Skeletal muscle cell (primary cell): ENCODE data around the gene RBM11.
"Not testable (repeated sequence)": the region's sequence is repeated elsewhere in the genome, so short reads cannot be mapped to it uniquely, and the experiment has no call there.

ENCODE experiments used
- DNase-seq: peaks from one replicate; pipeline ENCODE4 v3.0.0-alpha.2; 2010; ENCODE audit warnings: low read depth
- H3K4me3 ChIP-seq: 2 replicates; pipeline ENCODE4 v1.5.1; 2011; ENCODE audit warnings: low read depth, mild to moderate bottlenecking, control low read depth, low read length, moderate library complexity

Gene RBM11, protein sequence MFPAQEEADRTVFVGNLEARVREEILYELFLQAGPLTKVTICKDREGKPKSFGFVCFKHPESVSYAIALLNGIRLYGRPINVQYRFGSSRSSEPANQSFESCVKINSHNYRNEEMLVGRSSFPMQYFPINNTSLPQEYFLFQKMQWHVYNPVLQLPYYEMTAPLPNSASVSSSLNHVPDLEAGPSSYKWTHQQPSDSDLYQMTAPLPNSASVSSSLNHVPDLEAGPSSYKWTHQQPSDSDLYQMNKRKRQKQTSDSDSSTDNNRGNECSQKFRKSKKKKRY

DNA sequence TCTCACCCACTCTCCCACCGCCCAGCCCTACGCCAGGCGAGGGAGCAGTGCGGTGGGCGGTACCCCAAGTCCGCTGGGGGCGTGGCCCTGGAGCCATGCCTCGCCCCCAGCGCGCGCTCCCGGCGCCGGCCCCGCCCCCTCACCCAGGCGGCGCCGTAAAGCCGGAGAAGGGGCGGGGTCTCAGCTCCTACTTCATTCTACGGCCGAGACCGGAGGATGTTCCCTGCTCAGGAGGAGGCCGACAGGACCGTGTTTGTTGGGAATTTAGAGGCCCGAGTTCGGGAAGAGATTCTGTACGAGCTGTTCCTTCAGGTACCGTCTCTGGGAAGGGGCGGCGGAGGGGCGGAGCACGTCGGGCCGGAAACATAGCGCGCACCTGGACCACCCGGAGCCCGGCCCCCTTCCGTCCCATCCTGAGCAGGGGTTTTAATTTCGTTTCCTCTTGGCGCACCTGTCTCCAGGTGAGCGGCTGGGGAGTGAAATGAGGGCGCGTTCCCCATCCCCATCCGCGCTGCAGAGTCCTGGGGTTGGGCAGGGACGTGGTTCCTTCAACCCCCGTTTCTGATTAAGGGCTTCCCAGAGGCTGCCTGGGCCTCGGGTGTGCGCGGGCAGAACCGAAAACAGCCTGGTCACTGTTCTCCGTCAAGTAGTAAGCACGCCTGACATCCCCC lies at the start of gene RBM11:
TSS of gene RBM11 (plus strand) at position 187 of the 671 bp plus-strand sequence. CDS start at position 217, 30 bp downstream.
- peak within 1 kb of the TSS; percentile 64 for H3K4me3 ChIP-seq
- peak; percentile 0 for DNase-seq

DNA sequence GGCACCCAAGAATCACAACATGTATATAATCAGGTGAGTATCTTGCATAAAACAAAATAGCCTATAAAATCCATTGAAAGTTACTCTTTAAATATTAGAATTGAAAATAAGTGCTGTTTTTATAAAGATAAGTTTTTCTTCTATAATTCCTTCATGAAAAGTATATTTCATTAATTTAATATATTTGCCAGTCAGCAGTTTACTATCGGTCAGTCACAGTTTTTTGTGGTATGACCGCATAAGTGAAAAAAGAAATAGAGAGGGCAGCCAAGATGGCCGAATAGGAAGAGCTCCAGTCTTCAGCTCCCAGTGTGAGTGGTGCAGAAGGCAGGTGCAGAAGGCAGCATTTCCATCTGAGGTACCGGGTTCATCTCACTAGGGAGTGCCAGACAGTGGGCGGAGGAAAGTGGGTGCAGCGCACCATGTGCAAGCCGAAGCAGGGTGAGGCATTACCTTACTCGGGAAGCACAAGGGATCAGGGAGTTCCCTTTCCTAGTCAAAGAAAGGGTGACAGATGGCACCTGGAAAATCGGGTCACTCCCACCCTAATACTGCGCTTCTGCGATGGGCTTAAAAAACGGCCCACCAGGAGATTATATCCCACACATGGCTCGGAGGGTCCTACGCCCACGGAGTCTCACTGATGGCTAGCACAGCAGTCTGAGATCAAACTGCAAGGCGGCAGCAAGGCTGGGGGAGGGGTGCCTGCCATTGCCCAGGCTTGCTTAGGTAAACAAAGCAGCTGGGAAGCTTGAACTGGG lies 49.3 kb upstream of the RBM11 start:
- not testable (repeated sequence) for H3K4me3 ChIP-seq, DNase-seq

DNA sequence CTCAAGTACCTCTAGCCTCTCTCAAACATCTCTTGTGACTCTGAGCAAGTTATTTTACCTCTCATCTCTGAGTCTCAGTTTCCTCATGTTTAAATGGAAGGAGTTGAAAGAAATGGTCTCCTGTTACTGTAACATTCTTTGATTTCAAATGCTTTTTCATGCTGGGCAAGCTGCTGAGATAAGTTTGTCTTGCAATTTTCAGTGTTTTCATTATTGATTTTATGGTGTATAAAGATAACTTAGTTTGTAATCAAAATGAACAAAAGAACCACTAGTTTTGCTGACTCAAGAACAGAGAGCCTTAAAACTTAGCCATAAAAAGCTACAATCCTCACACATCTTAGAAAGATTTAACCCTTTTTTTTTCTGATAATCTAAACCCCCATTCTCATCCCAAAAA lies 9.7 kb upstream of the RBM11 start:
- no peak overlapping the region for H3K4me3 ChIP-seq
- no peak for DNase-seq

DNA sequence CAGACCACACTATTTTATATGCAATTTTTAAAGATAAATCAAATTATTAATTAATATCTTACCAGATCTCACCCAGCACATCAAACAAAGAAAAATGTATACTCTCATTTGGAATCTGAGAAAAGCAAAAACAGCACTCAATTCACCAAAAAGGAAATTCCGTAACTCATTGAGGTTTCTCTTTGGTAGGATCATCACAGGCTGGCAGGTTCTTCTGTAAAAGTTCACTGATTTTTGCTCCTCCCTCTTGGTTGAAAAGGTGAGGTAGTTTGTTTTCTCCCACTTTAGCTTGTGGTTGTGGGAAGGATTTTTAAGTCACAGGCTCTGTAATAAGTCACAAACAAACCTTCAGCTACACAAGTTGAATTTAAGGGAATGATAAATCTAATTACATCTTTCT lies 5.2 kb upstream of the RBM11 start, which contains the start of gene LIPI:
TSS of gene LIPI (minus strand) at position 218 of the 400 bp plus-strand sequence. CDS start at position 108, 110 bp downstream.
- DNase-seq, result no peak
- no peak within 1 kb of the TSS for H3K4me3 ChIP-seq

DNA sequence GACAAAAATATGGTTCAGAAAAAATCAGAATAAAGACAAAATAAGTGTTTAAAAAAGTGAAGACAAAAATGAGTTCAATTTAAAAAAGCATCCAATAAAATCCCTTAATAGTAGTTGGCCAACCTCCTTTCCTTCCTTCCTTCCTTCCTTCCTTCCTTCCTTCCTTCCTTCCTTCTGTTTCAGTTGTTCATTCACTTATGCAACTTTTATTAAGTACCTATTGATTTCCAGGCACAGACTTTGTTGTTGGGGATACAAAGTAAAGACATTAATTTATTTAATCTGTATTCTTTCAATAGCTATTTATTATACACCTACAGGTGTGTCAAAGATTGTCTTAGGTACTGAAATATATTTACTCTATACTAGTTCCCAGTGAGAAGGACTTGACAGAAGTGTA lies 2.8 kb upstream of the RBM11 start:
- H3K4me3 ChIP-seq, result no peak overlapping the region
- no peak for DNase-seq

DNA sequence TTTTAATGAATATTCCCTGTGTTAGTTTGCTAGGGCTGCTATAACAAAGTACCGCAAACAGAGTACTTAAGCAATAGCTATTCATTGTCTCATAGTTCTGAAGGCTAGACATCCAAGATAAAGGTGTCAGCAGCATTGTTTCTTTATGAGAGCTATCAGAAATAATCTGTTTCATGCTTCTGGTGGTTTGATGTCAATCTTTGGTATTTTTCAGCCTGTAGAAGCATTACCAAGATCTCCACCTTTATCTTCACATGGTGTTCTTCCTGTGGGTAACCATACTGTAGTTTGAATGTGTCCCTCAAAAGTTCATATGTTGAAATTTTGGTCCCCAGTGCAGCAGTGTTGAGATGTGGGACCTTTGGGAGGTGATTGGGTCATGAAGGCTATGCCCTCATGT lies 7.4 kb downstream of the RBM11 start:
- no peak overlapping the region for H3K4me3 ChIP-seq
- no peak for DNase-seq

DNA sequence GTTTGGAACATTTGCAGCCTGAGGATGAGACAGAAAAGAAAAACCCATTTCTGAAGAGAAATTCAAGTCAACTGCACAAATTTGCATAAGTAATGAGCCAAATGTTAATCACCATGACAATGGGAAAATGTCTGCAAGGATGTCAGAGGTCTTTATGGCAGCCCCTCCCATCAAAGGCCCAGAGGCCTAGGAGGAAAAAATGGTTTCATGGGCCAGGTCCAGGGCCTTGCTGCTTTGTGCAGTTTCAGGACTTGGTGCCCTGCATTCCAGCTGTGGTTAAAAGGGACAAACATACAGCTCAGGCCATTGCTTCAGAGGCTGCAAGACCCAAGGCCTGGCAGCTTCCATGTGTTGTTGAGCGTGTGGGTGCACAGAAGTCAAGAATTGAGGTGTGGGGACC lies 13.4 kb downstream of the RBM11 start:
- H3K4me3 ChIP-seq, result no peak overlapping the region
- no peak for DNase-seq

DNA sequence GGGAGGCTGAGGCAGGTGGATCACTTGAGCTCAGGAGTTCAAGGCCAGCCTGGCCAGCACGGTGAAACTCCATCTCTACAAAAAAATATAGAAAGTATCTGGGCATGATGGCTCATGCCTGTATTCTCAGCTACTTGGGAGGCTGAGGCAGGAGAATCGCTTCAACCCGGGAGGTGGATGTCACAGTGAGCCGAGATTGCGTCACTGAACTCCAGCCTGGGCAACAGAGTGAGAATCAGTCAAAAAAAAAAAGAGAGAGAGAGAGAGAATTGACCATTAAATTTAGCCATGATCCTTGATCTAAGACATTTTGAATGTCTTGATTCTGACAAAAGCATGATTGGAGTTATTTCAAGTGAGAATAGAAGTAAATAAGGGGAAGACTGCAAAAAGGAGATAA lies 19.1 kb downstream of the RBM11 start:
- DNase-seq, result no peak
- H3K4me3 ChIP-seq, result no peak overlapping the region

DNA sequence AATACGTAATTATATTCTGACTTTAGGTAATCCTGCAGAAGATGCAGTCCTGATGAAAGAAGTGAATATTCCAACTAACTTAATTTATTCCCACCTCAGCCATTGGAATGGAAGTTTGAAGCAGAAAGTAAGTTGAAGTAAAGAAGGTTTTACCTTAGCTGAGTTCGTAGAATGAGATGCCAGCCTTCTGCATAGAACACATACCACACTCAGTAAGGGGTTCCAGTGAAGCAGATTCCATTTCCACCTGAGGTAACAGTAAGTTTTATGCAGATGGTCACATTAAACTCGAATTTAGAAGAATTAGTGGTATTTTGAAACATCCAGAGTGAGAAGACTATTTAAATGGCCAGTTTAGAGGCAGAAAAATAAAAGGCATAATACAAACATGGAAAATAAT lies 20.2 kb downstream of the RBM11 start:
- H3K4me3 ChIP-seq, result no peak overlapping the region
- DNase-seq, result no peak

DNA sequence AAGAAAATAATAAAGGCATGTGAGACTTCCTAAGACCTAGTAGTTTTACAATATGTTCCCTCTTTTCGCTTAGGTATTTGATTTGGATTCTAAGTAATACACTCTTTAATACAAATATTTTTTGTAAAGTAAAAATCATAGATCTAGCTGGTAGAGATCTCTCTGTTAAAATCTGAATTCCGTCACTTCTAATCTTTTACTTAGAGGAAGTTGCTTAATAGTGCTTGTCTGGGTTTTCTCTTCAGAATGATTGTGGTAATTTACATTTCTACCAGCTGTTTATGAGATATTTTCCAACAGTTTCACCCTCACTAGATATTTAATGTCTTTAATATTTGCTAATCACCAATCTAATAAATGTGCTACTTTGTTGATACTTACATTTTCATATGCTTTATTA lies 23.3 kb downstream of the RBM11 start:
- H3K4me3 ChIP-seq, result no peak overlapping the region
- no peak for DNase-seq

DNA sequence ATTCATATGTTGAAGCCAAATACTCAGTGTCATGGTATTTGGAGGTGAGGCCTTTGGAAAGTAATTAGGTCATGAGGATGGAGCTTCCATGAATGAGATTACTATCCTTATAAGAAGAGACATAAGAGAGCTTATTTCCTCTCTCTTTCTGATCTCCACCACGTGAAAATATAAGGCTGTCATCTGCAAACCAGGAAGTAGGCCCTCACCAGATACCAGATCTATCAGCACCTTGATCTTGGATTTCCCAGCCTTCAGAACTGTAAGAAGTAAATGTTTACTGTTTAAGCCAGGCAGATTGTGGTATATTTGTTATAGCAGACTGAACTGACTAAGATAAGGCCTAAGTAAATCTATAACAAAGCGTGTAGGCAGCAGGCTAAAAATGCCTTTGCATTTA lies 25.3 kb downstream of the RBM11 start:
- DNase-seq, result no peak
- H3K4me3 ChIP-seq, result no peak overlapping the region

DNA sequence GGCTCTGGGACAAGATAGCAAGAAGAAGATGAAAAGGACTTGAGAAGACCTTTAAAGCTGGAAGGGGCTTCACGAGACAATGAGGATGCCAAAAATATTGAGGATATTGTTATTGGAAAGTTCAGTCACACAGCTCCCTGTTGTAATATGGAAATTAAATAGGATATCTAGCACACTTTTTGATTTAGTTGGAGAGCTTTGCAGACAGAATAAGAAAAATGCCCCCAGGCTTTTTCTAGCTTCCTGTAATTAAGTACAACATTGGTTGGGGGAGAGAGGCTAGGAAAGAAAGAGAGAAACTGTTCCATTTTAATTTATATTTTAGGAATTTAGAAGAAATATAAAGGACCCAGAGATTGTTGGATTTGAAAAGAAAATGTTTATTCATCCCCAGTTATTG lies 27.5 kb downstream of the RBM11 start:
- DNase-seq, result no peak
- H3K4me3 ChIP-seq, result no peak overlapping the region

DNA sequence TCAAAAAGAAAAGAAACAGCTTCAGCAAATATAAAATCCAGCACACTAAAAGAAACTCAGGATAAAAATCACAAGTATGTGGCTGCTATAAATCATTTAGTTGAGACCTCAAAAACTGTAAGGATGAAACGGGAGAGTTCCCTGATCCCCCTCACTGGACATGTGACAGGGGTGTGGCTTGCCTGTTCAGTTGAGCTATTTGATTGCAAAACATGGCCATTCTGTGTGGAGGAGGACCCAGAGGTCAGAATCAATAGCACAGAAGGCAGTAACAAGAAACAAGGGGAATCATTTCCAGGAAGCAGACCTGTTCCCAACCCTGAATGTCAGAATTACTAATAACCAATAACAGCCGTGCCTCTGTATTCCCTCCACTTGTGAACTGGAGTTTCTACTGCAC lies 27.9 kb downstream of the RBM11 start:
- no peak for DNase-seq
- no peak overlapping the region for H3K4me3 ChIP-seq

DNA sequence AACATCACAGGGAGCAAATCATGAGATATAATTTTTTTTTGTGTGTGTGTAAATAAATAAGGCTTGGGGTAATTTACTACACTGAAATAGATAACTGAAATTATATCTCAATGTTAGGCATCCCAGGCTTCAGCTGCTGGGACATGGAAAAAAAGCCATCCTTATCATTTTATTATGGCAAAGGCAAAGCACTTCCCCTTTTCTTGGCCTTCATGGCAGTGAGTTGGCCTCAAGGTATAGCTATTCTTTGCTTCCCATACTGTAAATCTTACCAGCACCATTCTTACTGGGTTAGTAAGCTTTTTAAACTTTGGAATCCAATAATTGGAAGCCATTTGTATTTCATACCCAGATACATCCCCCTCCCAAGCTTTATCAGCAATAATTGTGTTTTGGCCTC lies 29.0 kb downstream of the RBM11 start:
- H3K4me3 ChIP-seq, result no peak overlapping the region
- DNase-seq, result no peak

DNA sequence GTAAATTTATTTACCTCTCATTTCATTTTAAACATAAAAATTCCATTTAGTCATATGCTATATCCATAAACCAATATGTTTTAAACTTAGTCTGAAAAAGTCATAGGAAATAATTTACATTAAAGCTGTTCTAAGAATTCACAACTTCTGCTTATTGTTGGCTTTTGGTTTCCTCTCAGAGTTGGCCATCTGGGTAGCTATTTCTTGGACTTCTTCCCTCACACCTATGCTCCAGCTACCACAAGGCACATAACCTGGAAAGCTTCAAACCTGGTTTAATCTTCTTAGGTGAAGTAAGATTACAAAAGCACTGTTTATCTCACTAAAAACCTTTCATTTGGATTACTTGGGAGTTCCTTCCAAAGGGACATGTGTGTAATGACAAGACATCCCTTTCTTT lies 29.8 kb downstream of the RBM11 start:
- DNase-seq, result no peak
- no peak overlapping the region for H3K4me3 ChIP-seq

DNA sequence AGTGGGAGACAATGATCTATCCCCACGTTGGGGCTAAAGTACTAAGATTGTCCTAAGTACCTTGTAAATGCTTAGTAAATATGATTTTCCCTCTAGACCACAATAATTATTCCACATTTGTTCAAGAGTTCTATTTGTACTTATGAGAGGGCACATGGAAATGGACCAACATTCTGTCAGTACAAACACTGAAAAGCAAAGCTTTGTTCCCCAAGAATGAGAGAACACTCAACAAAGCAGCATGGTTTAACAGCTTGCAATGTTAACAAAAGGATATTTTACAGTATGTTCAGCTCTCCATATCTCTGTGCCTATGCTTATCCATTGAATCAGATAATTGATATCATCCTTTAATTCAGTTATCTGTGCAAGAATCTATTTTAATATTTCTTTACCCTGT lies 35.4 kb downstream of the RBM11 start:
- H3K4me3 ChIP-seq, result no peak overlapping the region
- DNase-seq, result no peak

DNA sequence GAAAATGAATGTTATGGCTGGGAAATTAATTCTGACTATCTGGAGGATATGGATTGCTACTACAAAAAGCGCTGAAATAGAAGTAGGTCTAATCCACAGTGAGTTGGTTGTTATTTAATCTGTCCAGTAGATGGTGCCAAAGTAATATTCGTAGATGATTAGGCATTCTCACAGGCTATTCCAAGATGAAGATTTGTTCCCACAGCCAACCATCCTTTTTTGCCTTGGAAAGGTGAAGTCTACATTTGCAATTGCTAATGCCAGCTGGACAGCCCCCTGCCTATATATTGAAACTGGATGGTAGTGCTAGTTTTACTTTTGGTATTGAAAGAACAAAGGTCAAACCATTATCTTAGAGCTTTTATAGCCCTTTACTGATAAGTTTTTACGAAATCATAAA lies 43.8 kb downstream of the RBM11 start:
- peak; percentile 5 for DNase-seq
- H3K4me3 ChIP-seq, result no peak overlapping the region

DNA sequence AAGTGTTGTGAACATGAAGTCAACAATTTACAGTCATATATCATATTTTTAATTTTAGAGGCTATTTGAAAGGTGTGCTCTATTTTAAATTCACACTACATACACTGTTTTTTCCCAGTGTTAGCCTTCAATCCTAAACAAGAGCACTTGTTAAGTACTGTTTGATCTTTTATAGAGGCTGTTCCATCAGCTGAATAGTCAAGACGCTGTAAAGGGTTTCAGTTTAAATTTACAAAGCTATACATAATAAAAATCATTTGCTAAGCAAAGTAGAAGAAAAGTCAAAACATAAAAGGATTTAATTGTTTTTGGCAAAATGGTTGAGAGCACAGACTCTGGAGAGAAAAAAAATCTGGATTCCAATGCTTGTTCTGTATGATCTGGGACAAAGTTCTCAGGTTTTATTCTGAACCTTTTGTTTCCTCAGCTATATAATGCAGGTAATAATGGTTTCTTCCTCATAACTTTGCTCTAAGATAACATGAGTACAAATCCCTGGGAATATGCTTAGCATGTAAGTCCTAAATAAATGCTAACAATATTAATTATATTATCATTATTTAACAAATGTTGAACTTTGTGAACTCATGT lies 44.3 kb downstream of the RBM11 start:
- no peak overlapping the region for H3K4me3 ChIP-seq
- no peak for DNase-seq

DNA sequence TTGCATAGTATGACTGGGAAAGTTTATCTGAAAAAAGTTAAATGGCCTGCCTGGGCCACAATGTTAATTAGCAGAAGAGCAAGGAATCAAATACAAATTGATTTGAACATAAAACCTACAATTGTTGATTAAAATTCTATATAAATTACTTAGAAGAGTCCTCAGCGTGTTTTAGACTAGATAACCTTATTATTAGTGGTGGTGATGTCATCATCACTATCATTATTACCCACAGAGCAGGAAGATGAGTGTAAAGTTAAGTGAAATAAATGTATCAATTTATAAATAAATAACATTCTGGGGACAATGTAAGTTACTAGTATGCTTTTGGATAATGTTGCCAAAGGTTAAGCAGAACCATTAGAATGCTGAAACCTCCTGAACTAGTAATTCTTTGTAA lies 46.1 kb downstream of the RBM11 start:
- DNase-seq, result no peak
- H3K4me3 ChIP-seq, result no peak overlapping the region

DNA sequence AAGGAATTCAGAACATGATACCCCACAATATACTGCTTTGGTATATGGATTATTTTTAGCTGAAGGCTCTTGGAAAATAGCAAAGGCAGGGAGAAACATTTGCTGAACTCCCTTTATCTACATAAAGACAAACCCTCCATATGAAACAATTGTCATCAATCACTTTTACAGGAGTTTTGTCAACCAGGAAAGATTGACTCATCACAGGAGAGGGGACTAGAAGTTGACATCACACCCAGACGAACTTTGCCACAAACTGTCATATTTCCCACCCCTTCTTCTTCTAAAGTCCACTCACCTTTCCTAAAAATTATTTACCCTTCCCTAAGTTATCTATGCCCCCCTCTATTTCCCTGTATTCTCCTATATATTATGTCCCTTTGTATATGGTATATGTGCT lies 47.9 kb downstream of the RBM11 start:
- no peak for DNase-seq
- H3K4me3 ChIP-seq, result no peak overlapping the region
